Left colon (tissue), 2 donors: ENCODE results near the gene ARL6. TPM values are rescaled to one million over a fixed set of nuclear protein-coding genes. Genes with fewer than 3 reads are reported as not detected.

Experiments
- total RNA-seq, 2 donors: library from RNA; stranded (reverse); fragmentation: NEBNext Ultra II Directional; extraction: Animal tissue kit (Norgen Biotek cat#: 25700); gene quantifications; one replicate each; pipeline ENCODE4 v1.2.1, GENCODE V29; 2021
- donor health status: DM: no; HTN: no; CAD: no.
- donor health status: DM: yes; HTN: yes; CAD: no.

Gene ARL6
- total RNA-seq, 2 donors from 2014 or later, result 2.2 to 2.9 TPM

Other genes with a start within 250 kb of the ARL6 start
- 10 to 100 TPM; 17.1 to 22.6 TPM for gene CRYBG3, start 57.3 kb downstream of the ARL6 start, total RNA-seq
- gene RIOX2, start 207.7 kb downstream of the ARL6 start, total RNA-seq, result 10 to 100 TPM; 18.7 to 20.2 TPM